Stimulated activated naive CD8-positive, alpha-beta T cell treated with anti-CD3 and anti-CD28 coated beads, Interleukin-15, amount 100 ng/mL, for 72 hours (primary cell): ENCODE results near the gene INPP5A.
"Not testable (repeated sequence)": the region's sequence is repeated elsewhere in the genome, so short reads cannot be mapped to it uniquely, and the experiment has no call there.

Experiments
- ATAC-seq: fragments of 150-1000 bp; cut with Tn5 transposase; 2 replicates; pipeline ENCODE4 v1.10.0; 2021; ENCODE audit warnings: mild to moderate bottlenecking, moderate library complexity
- DNase-seq, 2 donors: peaks; one replicate each; pipeline ENCODE4 v3.0.0; 2021 to 2022
- H3K27ac Mint-ChIP-seq, 2 donors: one replicate each; pipeline ENCODE4 v1.8.0; 2022; ENCODE audit warnings: mild to moderate bottlenecking in 2 of 2, mixed read lengths in 2 of 2, moderate library complexity in 2 of 2
- H3K27me3 Mint-ChIP-seq: one replicate; pipeline ENCODE4 v1.8.0; 2022; ENCODE audit warnings: mixed read lengths
- H3K4me1 Mint-ChIP-seq: one replicate; pipeline ENCODE4 v1.8.0; 2022; ENCODE audit warnings: mild to moderate bottlenecking, mixed read lengths
- H3K4me3 Mint-ChIP-seq, 2 donors: one replicate each; pipeline ENCODE4 v1.8.0; 2022; ENCODE audit warnings: mild to moderate bottlenecking in 2 of 2, mixed read lengths in 2 of 2, moderate library complexity in 1 of 2
- H3K9me3 Mint-ChIP-seq, 2 donors: one replicate each; pipeline ENCODE4 v1.8.0; 2022; ENCODE audit warnings: mixed read lengths in 2 of 2

The INPP5A gene

DNA sequence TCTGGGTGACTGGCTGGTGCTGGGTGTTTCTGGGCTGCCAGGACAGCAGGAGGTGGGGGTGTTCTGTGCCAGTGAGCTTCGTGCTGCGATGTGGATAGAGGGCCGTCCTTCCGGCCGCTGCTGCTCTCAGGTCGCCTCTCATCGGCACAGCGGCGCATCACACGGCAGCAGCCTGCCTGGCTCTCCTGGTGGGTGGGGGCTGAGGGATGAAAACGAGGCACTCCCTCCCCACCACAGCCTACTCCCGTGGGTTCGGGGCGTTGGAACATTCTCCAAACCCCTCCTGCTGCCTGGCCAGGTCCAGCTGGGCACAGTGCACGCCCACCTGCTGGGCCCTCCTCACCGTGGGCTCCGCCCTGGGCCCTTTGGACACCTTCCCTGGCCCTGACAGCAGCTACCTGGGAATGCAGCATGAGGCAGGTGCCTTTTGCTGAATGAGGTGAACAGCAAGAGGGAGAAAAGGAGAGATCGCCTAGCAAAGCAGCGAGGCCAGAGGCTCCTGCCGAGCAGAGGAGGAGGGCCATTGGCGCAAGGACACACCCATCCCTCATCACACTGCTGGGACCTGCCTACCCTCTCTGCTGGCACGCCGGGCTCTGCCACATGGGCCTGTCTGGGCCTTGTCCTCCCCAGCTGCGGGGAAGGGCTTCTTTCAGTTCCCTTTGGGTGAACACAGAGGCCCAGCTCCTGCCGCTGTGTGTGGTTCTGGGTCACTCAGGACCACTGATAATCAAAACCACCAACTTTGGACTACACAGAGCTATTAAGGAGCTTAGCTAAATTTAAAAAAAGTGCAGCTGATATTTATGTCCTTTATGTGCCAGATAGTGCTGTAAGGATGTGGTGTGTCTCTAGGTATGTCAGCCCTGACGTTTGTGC lies 33.4 kb downstream of the INPP5A start:
- no peaks in the 10 kb centered on the region for H3K9me3 Mint-ChIP-seq
- ATAC-seq: no peak
- peak overlapping the region in 1 of 2 donors; percentile 37 for H3K27ac Mint-ChIP-seq
- DNase-seq: no peak
- H3K4me3 Mint-ChIP-seq: no peak overlapping the region
- H3K4me1 Mint-ChIP-seq: peaks cover 2% of the 10 kb centered on the region
- H3K27me3 Mint-ChIP-seq: no peaks in the 10 kb centered on the region

DNA sequence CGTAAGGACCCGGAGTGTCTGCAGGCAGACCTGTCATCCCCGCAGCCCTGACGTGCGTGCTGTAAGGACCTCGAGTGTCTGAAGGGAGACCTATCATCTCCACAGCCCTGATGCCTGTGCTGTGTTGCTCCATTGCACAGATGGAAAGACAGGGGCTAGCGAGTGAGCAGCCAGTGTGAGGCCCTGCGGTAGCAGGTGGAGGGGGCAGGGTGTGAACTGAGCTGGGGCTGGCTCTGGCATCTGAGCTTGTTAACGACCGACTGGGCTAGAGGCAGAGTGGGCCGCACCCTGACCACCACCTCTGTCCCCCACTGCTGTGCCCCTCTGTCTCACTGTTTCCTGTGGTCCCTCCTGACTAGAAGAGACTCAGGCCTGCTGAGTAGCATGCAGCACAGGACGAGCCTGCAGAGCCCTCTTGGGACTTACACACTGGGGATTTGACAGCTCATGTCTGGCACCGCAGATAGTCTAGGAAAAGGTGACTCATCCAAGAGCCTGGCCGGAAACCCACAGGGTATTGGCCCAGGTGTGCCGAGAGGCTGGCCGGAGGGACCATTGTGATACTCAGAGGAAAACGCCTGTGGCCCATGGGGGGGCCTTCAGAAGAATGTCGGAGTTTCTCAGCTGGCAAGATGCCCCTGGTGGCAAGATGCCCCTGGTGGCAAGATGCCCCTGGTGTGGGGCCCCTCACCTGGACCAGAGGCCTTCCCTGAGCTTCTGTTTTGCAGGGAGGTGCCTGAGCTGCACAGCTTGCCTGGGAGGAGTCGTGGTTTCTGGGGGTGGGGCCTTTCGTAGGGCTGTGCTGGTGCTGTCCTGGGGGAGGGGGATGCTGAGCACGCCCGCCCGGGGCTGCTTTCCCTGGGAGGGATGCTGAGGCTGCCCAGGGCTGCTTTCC lies 34.3 kb downstream of the INPP5A start:
- DNase-seq (peak; percentile 74 to 91), ATAC-seq (peak; percentile 84)
- Mint-ChIP-seq H3K27me3 (no peaks in the 10 kb centered on the region), H3K27ac (peak overlapping the region in 1 of 2 donors; percentile 37), H3K9me3 (no peaks in the 10 kb centered on the region), H3K4me1 (no peaks in the 10 kb centered on the region), H3K4me3 (no peak overlapping the region)

DNA sequence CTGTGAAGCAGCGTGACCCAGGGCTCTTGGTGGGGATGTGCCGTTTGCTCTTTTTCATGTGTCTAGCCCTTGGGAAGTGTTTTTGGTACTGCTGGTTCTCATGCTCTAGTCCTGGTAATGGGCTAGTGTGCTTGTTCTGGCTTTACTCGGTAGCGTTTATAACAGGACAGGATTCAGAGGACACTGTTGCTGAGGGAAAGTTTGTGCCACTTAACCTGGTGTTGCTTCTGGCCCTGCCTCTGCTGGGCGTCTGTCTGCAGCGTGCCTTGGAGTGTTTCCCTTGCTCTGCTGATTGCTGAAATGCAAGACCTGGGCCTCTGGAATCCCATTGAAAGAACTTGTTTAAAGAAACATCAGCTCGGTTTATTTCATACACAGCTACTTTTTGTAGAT lies 35.0 kb downstream of the INPP5A start:
- DNase-seq: no peak
- Mint-ChIP-seq H3K27me3 (no peaks in the 10 kb centered on the region), H3K4me1 (peaks cover 4% of the 10 kb centered on the region), H3K4me3 (no peak overlapping the region), H3K9me3 (no peaks in the 10 kb centered on the region), H3K27ac (no peak overlapping the region)
- ATAC-seq: no peak

DNA sequence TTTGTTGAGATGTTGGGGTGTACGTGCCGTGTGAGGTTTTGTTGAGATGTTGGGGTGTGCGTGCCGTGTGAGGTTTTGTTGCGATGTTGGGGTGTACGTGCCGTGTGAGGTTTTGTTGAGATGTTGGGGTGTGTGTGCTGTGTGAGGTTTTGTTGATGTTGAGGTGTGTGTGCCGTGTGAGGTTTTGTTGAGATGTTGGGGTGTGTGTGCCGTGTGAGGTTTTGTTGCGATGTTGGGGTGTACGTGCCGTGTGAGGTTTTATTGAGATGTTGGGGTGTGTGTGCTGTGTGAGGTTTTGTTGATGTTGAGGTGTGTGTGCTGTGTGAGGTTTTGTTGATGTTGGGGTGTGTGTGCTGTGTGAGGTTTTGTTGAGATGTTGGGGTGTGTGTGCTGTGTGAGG lies 35.4 kb downstream of the INPP5A start:
- ATAC-seq, H3K9me3 Mint-ChIP-seq, H3K4me3 Mint-ChIP-seq, H3K27me3 Mint-ChIP-seq, H3K4me1 Mint-ChIP-seq, DNase-seq, H3K27ac Mint-ChIP-seq: not testable (repeated sequence)

DNA sequence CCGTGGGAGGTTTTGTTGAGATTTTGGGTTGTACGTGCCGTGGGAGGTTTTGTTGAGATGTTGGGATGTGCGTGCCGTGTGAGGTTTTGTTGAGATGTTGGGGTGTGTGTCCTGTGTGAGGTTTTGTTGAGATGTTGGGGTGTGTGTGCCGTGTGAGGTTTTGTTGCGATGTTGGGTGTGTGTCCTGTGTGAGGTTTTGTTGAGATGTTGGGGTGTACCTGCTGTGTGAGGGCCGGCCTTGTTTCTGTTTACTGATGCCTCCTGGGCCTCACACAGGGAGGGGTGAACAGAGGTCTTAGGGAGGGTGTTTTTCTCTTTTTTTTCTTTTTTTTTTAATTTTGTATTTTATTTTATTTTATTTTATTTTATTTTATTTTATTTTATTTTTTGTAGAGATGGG lies 36.7 kb downstream of the INPP5A start:
- peaks cover 8% of the 10 kb centered on the region for H3K27me3 Mint-ChIP-seq
- no peak for DNase-seq
- H3K4me3 Mint-ChIP-seq: no peak overlapping the region
- no peaks in the 10 kb centered on the region for H3K9me3 Mint-ChIP-seq
- H3K4me1 Mint-ChIP-seq: peaks cover 22% of the 10 kb centered on the region
- no peak overlapping the region for H3K27ac Mint-ChIP-seq
- ATAC-seq: no peak

DNA sequence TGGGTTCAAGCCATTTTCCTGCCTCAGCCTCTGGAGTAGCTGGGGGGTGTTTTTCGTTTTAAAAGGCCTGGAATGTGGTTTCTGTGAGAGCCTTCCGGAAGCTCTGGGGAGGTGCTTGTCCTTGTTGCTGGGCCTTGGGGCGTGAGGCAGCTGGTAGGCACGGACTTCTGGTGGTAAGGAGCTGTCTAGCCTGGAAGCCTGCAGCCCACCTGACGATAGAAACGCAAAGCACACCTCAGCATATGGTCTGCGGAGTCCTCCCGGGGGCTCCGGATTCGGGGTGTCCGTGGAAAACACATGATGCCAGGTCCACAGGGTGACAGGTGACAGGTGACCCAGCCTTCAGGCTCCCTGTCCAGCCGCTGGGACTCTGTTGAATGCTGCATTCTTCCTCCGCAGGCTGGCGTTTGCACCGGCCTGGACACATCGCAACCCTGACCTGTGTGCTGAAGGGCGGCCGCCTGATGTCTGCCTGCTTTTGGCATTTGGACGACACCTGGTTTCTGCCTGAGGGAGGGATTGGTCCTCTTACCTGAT lies 37.3 kb downstream of the INPP5A start:
- Mint-ChIP-seq H3K4me3 (peak overlapping the region; percentile 61 to 71), H3K27me3 (peaks cover 8% of the 10 kb centered on the region), H3K9me3 (no peaks in the 10 kb centered on the region), H3K27ac (peak overlapping the region in 1 of 2 donors; percentile 75), H3K4me1 (peaks cover 27% of the 10 kb centered on the region)
- ATAC-seq (peak; percentile 2), DNase-seq (no peak)

DNA sequence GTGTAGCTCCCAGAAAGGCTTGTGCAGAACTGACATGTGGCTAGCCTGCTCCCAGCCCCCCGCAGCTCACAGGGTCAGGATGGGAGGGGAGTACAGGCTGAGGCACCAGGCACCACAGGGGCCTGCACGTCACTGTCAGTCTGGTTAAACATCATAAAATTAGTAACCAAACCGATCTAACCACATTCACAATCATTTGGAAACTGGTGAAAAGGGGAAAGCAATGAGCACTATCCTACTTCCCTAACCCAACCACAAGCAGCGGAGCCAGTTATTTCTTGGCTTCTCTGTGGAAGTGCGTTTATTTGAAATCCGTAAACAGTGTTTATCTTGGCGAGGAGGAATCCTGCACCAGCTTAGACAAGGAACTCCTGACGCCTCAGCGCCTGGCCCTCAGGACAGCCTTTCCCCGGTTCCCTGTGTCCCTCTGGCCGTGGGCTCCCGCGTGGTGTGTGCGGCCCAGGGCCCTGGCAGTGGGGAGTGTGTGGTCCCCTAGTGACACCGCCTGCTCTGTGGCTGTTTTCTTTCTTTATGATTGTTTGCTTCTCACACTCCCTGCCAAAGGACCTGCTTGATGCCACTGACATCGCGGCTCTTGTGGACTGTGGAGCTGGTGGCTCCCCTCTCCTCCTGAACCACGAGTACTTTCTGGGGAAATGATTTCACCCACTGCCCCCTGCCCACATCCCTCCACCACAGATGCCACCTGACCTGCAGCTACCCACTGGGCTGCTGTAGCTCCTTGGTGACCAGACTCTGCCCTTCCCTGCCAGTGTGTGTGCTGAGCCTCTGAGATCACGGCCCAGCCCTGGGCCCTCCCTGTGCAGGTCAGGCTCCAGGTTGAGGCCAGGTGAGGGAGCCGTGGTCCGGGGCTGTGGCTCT lies 38.0 kb downstream of the INPP5A start:
- Mint-ChIP-seq H3K9me3 (no peaks in the 10 kb centered on the region), H3K27me3 (peaks cover 8% of the 10 kb centered on the region), H3K27ac (peak overlapping the region; percentile 75 to 85), H3K4me3 (peak overlapping the region; percentile 61 to 71), H3K4me1 (peaks cover 33% of the 10 kb centered on the region)
- ATAC-seq: peak; percentile 79
- DNase-seq: peak in 1 of 2 donors; percentile 86

DNA sequence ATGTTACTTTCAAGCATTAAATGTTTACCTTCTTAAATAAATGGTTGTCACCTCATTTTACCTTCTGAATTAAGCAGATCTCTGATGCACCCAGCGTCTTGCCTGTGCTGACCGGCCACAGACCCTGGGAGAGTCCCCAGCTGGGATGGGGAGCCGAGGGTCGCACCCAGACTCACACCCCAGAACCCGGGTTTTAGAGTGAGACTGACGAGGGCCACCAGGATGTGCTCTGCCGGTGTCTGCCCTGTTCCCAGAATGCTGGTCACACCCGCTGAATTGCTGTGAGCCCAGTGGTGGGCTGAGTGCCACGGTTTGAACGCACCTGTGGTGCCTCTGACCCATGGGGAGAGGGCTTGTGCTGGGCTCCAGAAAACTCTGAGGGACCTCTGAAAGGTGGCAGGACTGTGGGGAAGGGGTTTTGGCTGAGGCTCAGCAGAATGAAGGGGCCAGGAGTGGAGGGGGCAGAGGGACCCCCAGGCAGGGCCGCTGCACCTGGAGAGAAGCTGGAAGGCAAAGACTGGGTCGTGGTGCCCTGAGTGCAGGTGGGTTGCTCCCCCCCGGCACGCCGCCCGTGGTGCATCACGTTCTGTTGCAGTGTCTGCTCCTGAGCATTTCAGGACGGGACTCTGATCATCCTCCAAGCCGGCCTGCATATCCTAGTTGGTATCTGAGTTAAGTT lies 39.2 kb downstream of the INPP5A start:
- no peak for DNase-seq
- Mint-ChIP-seq H3K9me3 (no peaks in the 10 kb centered on the region), H3K27ac (no peak overlapping the region), H3K27me3 (peaks cover 8% of the 10 kb centered on the region), H3K4me1 (peaks cover 33% of the 10 kb centered on the region), H3K4me3 (no peak overlapping the region)
- no peak for ATAC-seq

DNA sequence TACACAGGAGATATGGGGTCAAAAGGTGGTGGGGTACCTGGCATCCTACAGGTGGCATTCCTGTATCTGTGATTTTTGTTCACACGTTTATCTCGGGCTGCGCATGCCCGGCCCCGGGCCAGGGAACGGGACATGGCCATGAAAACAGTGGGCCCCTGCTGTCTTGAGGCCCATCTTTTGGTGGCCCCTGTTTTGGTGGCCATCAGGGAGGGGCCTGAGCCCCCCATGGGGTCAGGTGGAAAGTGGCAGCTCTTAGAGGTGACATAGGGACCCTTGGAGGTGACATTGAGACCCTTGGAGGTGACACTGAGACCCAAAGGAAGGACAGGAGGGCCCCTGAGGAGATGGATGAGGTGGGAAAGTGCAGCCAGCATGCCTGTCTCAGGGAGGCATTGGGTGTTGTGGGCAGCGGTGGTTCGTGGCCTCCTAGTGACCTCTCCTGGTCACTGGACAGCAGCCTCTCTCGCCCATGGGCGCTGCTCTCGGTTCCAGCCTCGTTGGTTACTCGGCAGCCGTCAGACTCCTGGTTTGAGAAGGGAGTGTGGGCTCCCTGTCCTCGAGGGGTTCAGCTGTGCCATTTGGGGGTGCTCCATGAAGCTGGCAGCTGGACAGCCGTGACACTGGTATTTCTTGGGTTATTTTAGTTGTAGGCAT lies 39.9 kb downstream of the INPP5A start:
- no peak overlapping the region for H3K4me3 Mint-ChIP-seq
- H3K27me3 Mint-ChIP-seq: peaks cover 8% of the 10 kb centered on the region
- peaks cover 33% of the 10 kb centered on the region for H3K4me1 Mint-ChIP-seq
- no peak for ATAC-seq
- DNase-seq: no peak
- no peaks in the 10 kb centered on the region for H3K9me3 Mint-ChIP-seq
- no peak overlapping the region for H3K27ac Mint-ChIP-seq

DNA sequence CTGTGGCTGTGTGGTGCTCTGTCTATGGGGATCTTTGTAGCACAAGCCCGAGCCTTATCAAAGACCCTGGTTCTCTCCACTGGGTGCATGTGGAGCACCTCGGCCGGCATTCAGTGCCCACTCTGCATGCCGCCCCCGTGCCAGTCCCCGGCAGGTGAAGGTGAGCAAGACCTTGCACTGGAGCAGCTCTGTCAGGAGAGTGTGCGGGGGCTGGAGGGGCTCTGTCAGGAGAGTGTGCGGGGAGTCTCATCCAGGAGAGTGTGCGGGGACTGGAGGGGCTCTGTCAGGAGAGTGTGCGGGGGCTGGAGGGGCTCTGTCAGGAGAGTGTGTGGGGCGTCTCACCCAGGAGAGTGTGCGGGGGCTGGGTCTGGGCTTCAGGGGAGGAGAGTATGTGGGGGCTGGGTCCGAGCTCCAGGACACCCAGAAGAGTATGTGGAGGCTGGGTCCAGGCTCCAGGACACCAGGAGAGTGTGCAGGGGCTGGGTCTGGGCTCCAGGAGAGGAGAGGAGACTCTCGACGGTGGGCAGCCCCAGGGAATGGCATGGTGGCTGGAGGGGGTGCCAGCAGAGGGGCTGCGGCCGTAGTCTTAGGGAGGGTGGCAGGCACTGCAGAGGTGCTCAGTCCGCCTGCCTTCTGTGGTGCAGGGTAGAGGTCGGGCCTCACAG lies 40.8 kb downstream of the INPP5A start:
- Mint-ChIP-seq H3K9me3 (no peaks in the 10 kb centered on the region), H3K27ac (peak overlapping the region in 1 of 2 donors; percentile 23), H3K4me1 (peaks cover 42% of the 10 kb centered on the region), H3K27me3 (peaks cover 8% of the 10 kb centered on the region), H3K4me3 (peak overlapping the region in 1 of 2 donors; percentile 44)
- ATAC-seq (no peak), DNase-seq (no peak)

DNA sequence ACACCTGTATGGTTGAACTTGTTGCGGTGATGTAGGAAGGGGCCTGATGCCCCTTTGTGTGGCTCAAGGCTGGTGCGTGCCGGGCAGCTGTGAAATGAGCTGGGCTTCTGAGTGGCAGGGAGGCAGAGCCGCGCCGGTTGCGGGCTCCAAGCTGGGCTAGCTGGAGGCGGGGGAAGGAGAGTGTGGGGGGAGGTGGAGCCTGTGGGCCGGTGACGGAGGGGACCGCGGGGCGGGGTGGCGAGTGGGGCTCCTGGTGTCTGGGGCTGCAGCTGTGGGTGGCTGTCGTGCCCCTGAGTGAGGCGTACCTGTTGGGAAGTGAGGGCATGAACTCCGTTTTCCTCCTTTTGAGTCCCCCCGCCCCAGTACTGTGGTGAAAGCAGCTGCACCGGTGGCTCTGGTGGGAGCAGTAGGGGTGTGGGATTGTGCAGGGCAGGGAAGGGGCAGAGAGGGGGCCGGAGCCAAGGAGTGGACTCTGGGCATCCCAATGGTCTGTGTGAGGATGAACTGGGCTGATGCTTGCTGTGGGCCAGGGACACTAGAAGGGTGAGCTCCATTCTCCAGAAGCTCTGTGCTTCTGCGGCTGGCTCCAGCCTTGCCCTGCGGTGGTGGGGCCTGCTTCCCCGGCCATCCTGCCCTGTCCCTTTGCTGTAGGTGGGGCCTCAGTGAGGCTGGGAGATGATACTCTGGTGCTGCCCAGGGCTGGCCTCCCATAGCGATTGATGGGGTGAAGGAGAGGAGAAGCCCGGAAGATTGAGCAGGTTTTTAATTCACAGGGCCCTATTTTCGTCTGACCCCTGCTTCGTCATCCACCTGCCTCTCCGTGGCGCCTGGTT lies 41.7 kb downstream of the INPP5A start:
- no peak overlapping the region for H3K27ac Mint-ChIP-seq
- peaks cover 8% of the 10 kb centered on the region for H3K27me3 Mint-ChIP-seq
- no peaks in the 10 kb centered on the region for H3K9me3 Mint-ChIP-seq
- no peak for ATAC-seq
- peaks cover 42% of the 10 kb centered on the region for H3K4me1 Mint-ChIP-seq
- DNase-seq: no peak
- H3K4me3 Mint-ChIP-seq: peak overlapping the region in 1 of 2 donors; percentile 44

DNA sequence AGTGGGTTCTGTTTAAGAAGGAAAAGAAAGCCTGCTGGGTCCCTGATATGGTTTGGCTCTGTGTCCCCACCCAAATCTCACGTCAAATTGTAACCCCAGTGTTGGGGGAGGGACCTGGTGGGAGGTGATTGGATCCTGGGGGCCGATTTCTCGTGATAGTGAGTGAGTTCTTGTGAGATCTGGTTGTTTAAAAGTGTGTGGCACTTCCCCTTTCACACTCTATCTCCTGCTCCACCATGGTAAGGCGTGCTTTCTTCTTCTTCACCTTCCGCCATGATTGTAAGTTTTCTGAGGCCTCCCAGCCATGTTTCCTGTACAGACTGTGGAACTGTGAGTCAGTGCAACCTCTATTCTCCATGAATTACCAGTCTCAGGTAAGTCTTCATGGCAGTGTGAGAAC lies 42.6 kb downstream of the INPP5A start:
- no peak for DNase-seq
- no peak overlapping the region for H3K27ac Mint-ChIP-seq
- H3K9me3 Mint-ChIP-seq: no peaks in the 10 kb centered on the region
- no peak overlapping the region for H3K4me3 Mint-ChIP-seq
- ATAC-seq: no peak
- H3K4me1 Mint-ChIP-seq: peaks cover 42% of the 10 kb centered on the region
- H3K27me3 Mint-ChIP-seq: peaks cover 8% of the 10 kb centered on the region

DNA sequence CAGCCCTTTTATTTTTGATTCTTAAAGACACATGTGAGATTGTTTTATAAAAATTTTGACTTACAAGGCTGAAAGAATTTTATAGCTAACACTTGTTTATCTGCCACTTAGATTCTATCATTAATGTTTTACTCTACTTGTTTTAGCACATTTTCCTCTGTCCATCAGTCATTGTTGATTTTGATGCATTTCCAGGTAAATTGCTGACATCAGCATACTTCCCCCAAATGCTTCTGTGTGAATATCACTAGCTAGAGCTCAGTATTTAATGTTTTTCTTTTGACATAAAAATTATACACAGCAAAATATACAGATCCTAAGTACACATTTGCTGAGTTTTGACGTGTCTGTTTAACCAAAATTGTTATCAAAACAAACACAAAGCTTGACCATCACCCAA lies 43.0 kb downstream of the INPP5A start:
- ATAC-seq (no peak), DNase-seq (no peak)
- Mint-ChIP-seq H3K4me1 (peaks cover 45% of the 10 kb centered on the region), H3K9me3 (no peaks in the 10 kb centered on the region), H3K27me3 (peaks cover 8% of the 10 kb centered on the region), H3K27ac (no peak overlapping the region), H3K4me3 (no peak overlapping the region)
